Fibroblast of mammary gland (primary cell): ENCODE data around the gene BICD2.

ENCODE experiments used
- DNase-seq: peaks from one replicate; pipeline ENCODE4 v3.0.0-alpha.2; 2010; ENCODE audit warnings: low read depth
- H3K4me3 ChIP-seq: 2 replicates; pipeline ENCODE4 v1.5.1; 2011; ENCODE audit warnings: low read depth, mild to moderate bottlenecking, low read length, moderate library complexity; ENCODE audit not compliant: control insufficient read depth
- TF ChIP-seq, protein P1 (sequence below): conservative IDR thresholded peaks from 2 replicates; pipeline ENCODE4 v1.5.1; 2011; ENCODE audit warnings: low read depth, low read length, inconsistent platforms; ENCODE audit not compliant: control insufficient read depth, insufficient read depth

Gene BICD2

DNA sequence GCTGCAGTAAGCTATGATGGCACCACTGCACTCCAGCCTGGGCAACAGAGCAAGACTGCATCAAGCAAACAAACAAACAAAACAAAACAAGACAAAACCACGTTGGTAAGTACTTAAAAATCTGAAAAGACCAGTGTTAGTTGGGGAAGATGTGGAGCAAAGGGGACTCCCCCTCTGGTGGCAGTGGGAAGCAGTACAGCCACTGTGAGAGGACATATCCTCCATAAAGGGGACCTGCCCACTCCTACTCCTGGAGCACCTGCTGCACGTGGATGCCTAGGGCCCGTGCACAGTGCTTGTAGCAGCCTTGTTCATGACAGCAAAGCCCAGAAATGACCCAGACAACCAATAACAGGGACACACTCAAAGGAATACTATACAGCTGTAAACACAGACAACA, 77.7 kb downstream of the BICD2 start:
- TF ChIP-seq, protein P1, sequence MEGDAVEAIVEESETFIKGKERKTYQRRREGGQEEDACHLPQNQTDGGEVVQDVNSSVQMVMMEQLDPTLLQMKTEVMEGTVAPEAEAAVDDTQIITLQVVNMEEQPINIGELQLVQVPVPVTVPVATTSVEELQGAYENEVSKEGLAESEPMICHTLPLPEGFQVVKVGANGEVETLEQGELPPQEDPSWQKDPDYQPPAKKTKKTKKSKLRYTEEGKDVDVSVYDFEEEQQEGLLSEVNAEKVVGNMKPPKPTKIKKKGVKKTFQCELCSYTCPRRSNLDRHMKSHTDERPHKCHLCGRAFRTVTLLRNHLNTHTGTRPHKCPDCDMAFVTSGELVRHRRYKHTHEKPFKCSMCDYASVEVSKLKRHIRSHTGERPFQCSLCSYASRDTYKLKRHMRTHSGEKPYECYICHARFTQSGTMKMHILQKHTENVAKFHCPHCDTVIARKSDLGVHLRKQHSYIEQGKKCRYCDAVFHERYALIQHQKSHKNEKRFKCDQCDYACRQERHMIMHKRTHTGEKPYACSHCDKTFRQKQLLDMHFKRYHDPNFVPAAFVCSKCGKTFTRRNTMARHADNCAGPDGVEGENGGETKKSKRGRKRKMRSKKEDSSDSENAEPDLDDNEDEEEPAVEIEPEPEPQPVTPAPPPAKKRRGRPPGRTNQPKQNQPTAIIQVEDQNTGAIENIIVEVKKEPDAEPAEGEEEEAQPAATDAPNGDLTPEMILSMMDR: peak; percentile 27
- H3K4me3 ChIP-seq: no peak overlapping the region
- no peak for DNase-seq

DNA sequence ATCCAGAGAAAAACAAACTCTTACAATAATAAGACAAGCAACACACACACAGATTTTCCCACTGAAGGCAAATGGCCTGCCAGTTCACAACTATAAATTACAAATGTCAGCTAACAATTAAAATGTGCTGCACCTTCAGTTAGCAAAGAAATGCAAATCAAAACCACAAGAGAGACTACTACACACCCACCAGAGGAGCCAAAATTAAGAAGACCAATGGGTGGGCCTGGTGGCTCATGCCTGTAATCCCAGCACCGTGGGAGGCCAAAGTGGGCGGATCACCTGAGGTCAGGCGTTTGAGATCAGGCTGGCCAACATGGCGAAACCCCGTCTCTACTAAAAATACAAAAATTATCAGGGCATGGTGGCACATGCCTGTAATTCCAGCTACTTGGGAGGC, 79.6 kb downstream of the BICD2 start:
- TF ChIP-seq, protein P1: no peak
- no peak for DNase-seq

DNA sequence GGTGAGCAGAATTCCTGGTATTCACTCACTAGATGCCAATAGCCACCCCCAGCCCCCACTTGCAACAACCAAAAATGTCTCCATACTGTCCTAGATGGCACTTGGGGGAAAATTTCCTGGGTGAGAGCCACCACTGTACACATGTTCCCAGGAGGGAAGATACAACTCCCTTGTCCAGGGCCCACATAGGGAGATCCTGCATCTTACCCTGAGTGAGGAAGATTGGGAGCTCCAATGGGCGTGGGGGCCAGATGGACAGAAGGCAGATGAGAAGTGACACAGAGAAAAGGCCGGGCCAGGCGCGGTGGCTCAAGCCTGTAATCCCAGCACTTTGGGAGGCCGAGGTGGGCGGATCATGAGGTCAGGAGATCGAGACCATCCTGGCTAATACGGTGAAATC, 82.4 kb downstream of the BICD2 start:
- DNase-seq: no peak
- TF ChIP-seq, protein P1: no peak
- no peak overlapping the region for H3K4me3 ChIP-seq

More for the DNA sequence above, 79.6 kb downstream of the BICD2 start:
- H3K4me3 ChIP-seq: no peak overlapping the region

DNA sequence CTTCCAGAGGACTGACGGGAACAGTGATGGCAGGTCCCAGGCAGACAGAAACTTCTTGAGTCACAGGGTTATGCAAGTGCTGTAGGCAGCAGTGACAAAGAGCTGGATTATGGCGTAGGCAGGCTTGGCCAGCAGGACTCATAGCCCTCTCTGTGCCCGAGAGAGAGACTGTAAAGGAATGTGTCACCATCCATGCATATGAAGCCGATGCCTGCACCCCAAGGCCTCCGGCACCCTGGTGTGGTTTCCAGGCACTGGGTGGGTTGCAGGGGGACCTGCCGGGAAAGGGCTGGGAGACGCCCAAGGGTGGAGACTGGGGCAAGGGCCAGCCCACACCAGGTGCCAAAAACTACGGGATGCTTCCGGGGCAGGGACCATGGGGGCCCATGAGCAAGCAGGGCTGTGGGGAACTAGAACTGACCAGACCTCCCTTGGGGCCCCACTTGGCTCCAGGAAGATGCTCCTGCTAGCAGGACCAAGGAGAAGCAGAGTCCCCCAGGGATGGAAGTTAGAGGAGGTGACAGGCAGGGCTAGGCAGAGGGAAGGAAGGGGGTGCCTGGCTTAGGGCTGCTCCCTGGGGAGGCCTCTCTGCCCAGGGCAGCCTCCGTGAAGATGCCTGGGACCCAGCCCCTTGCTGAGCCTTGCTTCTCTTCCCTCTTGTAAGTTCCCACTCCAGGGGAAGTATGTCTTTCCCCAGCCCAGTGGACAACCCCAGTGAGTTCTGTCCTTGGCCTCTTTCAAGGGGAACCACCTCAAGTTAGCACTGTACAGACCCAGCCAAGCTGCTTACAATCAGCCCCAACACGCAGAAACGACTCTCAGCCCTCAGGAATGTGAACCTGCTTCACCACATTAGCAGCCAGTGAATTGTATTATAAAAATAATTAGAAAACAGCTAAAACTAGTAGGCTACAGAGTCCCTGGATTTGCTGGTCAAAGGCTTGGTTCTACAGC, 84.2 kb downstream of the BICD2 start:
- no peak overlapping the region for H3K4me3 ChIP-seq
- DNase-seq: peak; percentile 46
- TF ChIP-seq, protein P1: no peak

DNA sequence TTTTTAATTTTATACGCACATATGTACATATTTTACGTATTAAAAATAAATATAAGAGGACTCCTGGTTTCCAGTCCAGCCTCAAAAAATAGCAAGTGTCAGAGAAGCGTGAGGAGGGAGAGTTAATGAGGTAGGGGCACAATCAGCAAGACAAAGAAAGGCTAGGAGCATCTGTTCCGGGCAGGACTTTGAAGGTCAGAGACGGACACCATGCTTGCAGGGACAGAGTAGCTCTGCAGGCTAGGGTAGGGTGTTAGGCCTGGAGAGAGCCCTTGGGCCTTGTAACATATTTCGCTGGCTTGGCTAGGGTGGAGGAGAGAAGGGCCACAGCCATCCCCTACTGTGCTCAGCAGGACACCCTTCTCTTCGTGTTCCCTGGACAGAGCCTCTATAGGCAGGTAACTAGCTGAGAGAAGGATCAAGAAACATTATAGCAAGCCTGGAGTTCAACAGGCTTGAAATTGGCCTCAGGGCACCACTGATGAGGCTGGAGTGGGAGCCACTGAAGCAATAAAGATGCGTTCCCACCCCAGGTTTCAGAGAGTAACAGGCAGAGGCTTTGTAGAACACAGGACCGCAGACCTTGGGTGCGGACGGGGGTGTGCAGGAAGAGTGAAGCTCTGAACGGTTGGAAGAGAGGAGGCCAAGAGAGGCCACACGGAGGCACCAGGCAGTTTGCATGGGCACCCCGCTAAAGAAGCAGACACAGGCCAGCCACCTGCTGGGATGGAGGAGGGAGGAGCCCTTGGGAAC, 85.0 kb downstream of the BICD2 start:
- H3K4me3 ChIP-seq: no peak overlapping the region
- no peak for DNase-seq
- TF ChIP-seq, protein P1: no peak

DNA sequence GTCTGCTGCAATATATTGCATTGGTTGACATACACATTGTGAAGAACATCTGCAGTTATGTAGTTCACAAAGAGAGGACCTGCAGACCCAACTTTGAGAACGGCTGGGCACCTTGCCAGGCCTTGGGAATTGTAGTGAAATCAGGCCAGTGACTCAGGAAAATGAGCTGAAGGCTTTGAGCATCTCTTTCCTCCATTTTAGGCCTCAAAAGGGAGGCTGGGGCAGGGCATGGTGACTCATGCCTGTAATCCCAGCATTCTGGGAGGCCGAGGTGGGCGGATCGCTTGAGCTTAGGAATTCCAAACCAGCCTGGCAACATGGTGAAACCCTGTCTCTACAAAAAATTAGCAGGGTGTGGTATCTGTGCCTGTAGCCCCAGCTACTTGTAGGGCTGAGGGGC, 93.3 kb downstream of the BICD2 start:
- peak overlapping the region; percentile 96 for H3K4me3 ChIP-seq

More for the DNA sequence above, 93.3 kb downstream of the BICD2 start:
- TF ChIP-seq, protein P1: no peak
- DNase-seq: peak; percentile 93
